Measurements from ENCODE around the gene STRA8.

STRA8 gene, protein sequence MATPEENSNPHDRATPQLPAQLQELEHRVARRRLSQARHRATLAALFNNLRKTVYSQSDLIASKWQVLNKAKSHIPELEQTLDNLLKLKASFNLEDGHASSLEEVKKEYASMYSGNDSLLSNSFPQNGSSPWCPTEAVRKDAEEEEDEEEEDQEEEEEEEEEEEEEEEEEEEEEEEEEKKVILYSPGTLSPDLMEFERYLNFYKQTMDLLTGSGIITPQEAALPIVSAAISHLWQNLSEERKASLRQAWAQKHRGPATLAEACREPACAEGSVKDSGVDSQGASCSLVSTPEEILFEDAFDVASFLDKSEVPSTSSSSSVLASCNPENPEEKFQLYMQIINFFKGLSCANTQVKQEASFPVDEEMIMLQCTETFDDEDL

DNA sequence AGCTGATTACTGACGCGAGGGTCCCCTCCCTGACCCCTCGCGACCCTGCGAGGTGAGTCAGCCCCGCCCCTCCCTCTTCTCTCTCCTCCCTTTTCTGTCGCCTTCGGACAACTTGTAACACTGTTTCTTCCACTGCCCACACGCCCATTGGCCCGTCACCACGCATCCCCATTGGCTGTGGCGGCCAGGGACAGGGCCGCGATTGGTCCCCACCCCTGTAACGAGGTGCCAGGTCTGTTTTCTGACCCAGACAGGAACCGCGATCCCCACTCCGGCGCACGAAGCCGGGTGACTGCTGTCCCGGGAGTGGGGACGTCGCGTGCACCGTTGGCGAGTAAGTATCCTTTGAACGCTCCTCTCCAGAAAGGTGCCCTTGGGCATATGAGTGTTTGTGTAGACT is at the start of gene STRA8:
STRA8 (plus strand) TSS at position 269 of the 400 bp plus-strand sequence. CDS start 6,687 bp downstream, outside the sequence.
- no peak for DNase-seq (ENCODE audit: low spot score)

DNA sequence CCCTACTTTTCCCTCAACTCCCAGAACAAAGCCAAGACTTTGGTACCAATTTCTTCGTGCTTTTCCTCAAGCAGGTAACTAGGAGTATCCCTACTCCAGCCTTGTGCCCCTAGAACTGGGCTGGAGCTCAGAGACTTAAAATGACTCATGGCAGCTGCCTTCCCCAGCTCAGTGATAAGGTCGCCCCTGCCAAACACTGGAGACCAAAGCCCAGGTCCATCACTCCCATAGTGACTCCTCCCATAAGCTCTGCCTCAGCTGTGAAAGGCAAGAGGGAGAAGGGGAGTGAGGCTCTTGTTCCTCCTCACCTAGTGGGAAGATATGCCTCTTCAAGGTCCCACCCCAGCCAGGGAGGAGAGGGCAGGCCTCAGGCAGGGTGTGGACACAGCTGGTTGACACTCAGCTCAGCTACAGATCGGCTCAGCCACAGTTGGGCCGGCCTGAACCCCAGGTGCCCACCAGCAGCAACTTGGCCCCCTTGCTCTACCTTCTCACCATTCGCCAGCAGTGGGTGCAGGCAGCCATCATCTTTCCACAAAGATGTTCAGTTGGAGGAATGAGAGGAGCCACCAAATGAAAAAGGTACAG is 49.3 kb upstream of the STRA8 start:
- no peak for DNase-seq (ENCODE audit: low spot score)

DNA sequence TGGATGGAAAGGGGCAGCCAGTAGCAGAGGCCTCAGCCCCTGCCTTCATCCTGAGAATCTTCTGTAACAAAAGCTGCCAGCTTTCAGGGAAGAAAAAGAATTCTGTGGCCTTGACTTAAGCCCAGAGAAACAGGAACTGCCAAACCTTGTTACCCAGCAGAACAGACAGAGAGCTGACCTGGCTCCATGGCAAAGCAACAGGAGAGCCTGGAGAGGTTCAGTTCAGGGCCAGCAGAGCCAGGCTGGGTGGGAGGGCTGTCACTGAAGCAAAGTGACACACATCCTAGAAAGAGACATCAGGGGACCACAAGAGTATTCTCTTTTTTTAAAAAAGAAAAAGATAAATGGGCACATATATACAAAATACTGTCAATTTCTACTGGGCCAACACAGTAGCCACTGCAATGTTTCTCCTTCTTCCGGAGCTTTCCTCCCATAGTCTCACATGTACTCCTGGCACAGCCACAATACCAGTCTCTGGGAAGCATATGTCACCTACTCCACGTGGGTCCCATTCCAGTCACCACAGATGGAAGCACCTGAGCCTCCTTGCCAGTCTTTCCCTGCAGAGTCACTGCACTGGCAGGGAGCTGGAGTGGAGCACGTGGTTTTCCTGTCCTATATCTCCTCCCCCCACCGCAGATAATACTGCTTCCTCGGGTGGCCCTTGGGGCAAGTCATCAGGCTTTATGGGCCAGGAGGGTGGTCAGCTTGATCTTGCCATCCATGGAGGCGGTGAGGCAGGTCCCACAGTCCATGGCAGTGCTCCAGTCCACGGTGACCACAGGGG is 48.0 kb upstream of the STRA8 start:
- DNase-seq (ENCODE audit: low spot score): no peak

DNA sequence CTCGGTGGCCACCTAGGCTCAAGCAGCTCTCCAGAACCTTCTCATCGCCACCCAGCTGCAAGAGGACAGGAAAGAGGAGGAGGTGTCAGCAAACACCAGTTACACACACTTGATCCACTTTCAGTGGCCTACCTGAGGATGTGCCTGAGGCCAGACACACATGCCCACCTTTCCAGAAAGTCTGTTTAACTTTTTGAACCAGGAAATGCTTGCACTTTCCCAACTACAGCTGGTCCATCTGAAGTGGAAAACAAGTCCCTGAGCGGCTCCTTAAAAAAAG is 47.4 kb upstream of the STRA8 start:
- no peak for DNase-seq (ENCODE audit: low spot score)

DNA sequence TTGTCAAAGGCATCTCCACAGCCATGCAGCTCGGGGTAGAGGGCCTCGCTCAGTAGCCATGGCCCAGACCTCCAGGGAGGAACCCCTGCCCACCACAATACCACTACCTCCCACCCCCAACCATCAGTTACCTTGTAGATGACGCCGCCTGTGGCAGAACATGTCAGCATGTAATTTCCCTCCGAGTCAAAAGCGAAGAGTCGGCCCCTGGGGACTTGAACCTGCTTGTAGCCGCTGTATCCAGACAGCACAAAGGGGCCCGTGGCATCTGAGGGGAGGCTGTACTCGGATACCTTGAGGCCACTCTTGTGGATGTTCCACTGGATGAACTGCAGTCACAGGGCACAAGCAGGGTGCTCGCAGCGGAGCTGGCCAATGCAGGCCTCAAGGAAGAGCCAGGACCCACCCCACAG is 46.8 kb upstream of the STRA8 start:
- DNase-seq (ENCODE audit: low spot score): no peak

DNA sequence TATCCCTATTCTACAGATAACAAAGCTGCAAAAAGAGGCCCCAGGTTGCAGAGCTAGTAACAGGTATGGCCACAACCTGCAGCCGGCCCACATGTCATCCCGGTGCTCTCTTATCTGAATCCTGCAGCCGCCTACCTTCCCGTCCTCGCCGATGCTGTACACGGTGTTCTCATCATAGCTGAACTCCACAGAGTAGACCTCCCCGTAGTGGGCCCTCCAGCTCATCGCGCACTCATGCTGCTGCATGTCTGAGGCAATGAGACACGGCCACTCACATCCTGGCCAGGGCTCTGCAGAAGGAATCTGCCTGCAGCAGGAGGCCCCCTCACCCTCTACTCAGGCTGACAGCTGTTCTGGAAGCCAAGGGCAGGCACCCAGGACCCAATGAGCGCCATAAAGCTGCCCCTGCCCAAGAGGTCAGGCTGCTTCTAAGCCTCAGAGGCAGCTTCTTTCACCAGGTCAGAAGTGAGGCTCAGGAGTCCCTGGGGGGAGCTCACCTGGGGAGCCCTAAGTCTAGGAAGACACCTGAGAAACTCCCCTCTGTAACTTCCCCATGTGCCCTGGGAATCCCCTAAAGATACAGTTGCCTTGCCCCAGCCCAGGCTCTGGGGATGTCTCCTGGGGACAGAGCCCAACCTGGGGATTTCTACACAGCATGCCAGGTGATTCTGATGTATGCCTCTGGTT is 45.2 kb upstream of the STRA8 start:
- DNase-seq (ENCODE audit: low spot score): no peak

DNA sequence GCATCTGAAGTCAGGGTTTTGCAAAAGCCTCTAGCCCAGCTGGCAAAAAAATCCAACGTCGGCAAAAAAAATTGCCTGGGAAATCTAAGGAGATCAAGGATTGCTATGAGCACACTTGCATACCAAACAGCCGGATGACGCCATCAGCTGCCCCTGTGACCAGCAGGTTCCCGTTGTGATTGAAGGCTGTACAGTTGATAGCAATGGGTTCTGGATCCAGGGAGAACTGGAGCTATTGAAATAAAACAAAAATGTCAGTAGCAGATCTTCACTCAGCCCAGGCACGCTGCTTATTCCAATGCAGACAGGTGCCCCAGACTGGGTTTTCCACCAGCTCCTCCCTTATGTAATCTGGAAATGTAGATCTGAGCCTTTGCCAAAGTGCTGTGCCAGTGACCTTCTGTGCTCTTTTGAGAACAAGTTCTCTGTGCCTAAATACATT is 44.4 kb upstream of the STRA8 start:
- no peak for DNase-seq (ENCODE audit: low spot score)

DNA sequence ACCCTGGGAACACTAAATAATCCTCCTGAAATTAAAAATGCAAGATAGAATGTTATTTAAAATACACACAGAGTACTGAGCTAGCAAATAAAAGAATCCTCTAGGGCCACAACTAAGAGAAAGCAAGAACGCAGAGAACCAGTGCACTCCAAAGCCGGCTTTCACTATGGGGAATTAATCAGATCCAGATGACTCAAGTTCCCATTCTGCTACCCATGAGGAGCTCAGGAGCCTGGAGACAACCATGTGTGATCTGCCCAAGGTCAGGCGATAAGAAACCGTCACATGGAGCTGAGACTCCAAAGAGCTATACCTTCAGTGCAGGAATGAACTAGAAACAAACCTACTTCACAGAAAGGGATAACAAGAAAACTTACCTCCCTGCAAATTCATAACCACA is 43.7 kb upstream of the STRA8 start:
- DNase-seq (ENCODE audit: low spot score): peak; percentile 72

DNA sequence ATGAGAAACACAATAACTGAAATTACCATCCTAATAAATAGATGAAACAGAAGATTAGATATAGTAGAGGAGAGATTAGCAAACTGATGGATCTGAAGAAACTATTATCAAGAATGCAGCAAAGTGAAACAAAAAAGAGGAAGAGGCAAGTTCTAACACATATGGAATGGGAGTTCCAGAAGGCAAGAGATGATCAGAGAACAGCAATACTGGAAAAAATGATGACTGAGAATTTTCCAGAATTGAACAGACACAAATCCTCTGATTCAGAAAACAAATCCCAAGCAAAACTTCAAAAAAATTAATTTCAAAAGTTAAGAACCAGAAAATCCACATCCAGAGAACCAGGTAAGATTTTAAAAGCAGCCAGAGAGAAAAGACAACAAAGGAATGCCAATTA is 42.9 kb upstream of the STRA8 start:
- DNase-seq (ENCODE audit: low spot score): no peak

DNA sequence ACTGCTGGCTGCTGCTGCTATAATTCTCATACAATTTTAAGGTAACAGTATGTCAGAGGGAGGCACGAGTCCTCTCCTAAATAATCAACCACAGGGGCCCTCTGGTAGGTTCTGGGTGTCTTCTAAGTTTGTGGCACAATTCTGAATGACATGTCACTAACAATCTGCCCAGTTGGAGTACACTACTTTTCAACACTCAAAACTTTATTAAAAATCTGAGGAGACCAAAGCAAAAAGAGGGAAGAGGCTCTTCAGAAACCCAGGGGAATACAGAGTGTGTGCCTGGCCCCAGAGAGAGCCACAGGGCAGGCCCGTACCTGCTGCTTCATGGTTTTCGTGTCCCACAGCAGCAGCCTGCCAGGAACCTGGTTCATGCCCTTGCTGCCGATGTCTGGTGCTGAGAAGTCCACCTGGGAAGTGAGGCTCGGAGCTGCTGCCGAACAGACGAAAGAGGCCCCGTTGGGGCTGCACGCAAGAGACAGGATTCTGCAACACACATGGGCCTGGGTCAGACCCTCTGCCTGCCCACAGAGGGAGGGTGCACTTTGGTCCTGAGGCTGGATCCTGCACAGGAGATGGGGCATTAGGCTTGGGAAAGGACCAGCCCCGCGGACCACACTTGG is 40.6 kb upstream of the STRA8 start:
- DNase-seq (ENCODE audit: low spot score): no peak

DNA sequence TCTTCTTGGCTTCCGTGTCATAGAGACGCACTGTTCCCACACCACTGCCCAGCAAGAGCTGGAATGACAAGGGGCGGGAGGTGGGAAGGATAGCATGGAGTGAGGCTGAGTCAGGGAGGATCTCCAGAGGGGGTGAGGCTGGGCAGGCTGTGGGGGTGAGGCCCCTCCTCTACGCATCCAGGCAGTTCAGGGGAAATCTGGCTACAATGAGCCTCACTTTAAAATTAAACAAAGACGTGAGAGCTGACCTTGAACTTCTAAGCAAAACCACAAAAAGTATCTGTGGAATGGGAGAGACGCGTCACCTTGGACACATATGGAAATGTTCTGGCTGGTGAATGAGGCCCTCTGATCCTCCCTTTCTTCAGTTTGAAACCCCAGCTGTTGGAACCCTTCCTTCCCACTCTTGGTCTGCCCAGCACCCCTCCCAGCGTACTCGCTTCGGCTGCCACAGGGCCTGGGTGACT is 40.0 kb upstream of the STRA8 start:
- DNase-seq (ENCODE audit: low spot score): peak; percentile 67

DNA sequence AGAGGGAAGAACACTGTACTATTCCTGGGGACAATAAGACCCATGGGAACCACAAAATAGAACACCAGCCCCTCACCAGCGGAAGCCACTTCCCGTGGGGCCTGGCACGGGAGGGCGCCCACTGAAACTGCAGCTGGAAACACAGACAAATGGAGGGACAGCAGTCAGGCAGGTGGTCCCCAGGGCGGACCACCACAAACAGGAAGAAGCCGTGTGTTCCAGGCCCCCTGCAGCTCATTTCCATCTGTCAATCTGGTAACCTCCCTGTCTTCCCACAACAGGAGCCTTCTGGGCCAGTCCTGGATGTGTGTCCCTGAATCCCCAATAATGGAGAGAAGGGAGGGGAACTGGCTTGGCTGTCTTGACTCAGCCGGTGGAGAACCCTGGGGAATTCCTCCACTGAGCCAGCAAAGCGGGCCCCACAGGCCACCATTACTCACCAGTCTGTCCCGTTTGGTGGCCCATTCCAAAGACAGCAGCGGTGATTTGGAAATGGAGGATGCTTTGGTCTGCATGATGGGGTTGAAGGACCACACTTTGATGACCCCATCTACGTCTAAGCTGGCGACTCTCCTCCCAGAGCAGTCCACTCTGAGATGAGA is 39.0 kb upstream of the STRA8 start:
- DNase-seq (ENCODE audit: low spot score): peak; percentile 39

DNA sequence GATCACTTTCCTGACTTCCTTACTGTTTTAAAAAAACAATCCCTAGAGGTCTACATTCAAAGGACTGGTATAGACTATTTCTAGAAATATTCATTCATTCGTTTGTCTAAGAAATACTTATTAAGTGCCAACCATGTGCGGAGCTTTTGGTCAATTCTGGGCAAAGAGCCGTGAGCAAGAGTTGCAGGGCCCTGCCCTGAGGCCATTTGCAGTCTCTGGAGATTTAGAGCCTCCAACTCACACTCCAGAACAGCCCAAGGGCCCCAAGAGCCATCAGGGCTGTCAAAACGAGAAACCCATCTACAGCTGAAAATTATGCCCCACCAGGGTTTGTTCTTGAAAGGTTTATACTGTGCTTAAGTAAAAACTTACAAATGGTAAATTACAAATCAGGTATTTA is 38.5 kb upstream of the STRA8 start:
- no peak for DNase-seq (ENCODE audit: low spot score)

DNA sequence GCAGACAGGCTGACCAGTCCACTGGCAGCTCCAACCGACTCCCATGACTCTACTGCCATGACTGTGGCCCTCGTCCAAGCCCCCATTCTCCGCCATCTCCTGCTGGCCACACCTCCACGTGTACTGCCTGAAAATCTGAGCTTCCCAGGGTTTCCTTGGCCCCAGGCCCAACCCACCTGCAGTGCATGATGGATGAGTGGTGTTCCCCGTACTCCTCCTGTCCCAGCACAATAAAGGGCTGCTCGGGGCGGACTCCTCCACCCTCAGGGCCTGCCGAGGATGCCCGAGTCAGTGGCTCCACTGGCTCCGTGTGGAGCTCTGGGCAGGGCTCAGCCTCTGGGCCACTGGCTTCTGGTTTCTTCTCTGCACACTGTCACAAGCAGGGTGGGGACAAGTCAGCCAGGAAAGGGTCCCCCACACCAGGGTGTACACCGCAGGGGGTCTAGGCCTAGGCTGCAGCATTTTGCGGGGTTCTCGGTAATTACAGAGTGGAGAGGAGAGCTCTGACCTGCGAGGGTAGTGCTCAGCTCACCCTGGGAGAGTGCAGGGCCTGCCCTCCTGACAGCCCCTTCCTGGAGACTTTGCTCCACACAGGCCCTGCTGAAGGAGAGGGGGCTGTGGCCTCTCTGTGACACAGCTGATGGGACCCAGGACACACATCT is 37.5 kb upstream of the STRA8 start:
- no peak for DNase-seq (ENCODE audit: low spot score)

DNA sequence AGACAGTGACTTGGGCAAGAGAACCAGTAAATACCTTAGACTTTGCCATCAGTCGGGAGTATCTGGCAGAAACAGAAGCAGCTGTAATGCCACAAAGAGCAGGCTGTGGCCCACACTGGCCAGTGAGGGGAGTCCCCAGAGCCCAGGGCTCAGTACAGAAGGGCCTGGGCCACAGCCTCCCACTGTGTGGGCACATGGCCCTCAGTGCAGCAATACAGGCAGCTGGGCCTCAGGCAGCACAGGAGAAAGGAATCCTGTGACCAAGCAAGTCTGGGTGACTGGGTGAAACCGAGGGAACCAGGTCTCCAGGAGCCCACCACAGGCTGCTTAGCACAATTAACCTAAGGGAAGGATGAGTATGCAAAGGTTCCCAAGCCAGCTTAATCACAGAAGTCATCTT is 36.3 kb upstream of the STRA8 start:
- DNase-seq (ENCODE audit: low spot score): no peak

DNA sequence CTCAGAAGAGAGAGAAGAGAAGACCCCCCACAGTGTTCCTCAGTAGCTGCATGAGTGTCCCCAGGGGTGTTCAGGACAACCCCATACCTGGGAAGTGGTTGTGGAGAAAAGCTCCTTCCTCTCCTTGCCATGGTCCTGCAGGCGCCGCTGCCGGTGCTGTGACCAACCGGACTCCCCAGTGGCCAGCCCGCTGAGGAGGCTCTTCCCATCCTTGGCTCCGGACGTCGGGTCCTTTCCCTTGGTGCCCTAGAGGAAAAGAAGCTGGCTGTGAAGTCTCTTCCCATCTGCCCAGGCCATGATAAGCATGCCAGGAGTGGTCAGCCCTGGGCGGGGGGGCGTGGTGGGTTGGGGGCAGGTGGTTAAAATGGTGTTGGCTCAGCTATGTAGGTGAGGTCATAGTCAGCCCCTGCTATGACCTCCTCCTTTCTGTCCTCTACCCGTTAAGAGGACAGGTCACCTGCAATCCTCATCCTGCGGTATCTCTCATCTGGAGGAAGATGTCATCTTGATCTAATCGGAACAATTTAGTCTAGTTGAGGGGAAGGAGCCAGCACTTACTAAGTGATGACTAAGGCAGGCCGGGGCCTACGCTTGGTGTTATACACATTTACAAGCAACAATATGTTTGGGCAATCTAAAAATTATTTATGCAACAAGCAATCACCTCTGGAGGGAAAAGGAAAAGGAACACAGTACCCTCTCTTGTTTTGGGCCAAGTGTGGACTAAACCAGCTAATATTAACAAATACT is 35.6 kb upstream of the STRA8 start:
- no peak for DNase-seq (ENCODE audit: low spot score)

DNA sequence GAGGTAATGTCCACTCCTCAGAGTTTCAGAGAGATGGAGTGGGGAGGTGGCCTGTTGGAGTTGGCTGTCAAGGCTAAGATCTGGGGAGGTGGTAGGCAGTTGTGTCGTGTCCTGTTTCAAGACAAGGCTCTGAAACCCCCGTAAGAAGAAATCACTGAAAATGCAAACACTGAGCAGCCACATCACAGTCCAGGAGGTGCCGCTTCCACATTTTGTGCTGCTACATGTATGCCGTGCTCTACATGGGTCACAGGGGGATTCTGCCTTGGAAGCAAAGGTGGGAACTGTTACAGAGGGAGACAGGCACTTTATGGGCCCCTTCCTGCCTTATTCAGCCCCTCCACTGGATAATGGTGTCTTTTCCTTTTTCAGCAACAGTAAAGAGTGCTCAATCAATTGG is 34.2 kb upstream of the STRA8 start:
- DNase-seq (ENCODE audit: low spot score): no peak

DNA sequence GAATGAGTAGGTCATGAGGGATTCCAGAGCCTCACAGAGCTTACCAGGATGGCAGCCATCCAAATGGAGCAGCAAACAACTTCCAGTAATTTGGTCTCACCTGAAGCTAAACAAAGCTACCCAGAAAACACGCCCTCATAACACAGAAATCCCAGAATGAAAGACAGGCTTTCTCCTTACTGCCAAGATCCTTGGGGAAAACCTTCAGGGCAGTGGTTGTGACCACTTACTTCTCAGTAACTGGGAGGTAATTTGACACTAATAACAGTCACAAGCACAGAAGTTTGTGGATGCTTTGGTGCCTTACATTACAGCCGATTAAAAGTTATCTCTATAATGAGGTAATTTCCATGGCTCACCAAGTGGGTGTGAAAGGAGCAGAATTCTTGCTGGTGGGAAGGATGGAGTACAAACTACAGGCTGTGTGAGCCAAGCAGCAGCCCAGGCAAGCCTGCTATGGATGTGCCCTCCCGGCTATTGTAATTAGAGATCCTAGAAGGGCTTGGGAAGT is 32.8 kb upstream of the STRA8 start:
- no peak for DNase-seq (ENCODE audit: low spot score)

DNA sequence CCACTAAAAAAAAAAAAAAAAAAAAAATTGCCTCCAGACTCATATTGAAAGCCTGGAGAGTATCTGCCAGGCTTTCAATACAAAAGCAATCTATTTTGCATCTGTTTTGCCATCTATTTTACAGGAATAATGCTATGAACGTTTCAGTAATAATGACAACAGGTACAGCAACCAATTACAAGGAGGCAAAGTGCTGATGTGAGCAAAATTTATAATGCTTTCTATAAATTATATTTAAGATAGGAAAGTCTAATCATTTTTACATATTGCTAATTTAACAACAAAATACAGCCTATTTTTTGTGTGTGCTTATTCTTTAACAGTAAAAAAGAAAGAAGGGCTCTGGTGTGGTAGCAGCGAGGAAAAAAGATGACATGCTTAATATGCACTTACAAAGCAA is 32.3 kb upstream of the STRA8 start:
- no peak for DNase-seq (ENCODE audit: low spot score)

DNA sequence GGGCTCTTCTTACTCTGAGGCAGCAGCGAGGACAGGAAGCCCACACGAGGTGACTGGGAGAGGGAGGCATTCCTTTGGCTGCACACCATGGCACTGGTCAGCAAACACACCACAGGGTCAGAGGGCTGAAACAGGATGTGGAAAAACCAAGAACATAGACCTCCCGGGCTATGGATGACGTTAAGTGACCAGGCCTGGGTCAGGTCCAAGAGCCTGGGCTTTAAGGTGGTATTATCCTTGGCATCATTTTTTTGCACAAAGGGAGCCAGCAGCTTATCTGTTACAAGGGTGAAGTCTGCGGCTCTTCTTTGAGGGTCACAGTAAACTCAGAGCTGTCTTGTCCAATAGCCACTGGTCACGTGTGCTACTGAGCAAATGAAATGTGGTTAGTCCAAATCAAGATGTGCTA is 29.3 kb upstream of the STRA8 start:
- DNase-seq (ENCODE audit: low spot score): no peak
